Measurements from ENCODE around the gene ZFAND3. TPM values are rescaled to one million over a fixed set of nuclear protein-coding genes. Genes with fewer than 3 reads are reported as not detected.
A peak's percentile ranks its signal among the peaks of the same experiment; 100 is the strongest.
"Not testable (repeated sequence)": the region's sequence is repeated elsewhere in the genome, so short reads cannot be mapped to it uniquely, and the experiment has no call there.

The ZFAND3 gene
- total RNA-seq, 1 donor from 2014 or later = 131 TPM

- H3K4me3 Mint-ChIP-seq (ENCODE audit: unreplicated experiment) = peak overlapping the region; percentile 18
- Histone ChIP-seq H4K20me1 (ENCODE audit: insufficient read depth, low read length) (peaks cover 96% of the 10 kb centered on the region), H3K4me2 (ENCODE audit: low read length) (no peak overlapping the region), H3K9ac (ENCODE audit: low read length) (no peak overlapping the region), H3K9me3 (ENCODE audit: insufficient read depth, low read depth, low read length) (no peaks in the 10 kb centered on the region), H3K4me1 (ENCODE audit: insufficient read depth, low read length) (peaks cover 16% of the 10 kb centered on the region), H3K4me3 (ENCODE audit: insufficient read depth, low read depth, low read length) (no peak overlapping the region), H2AFZ (ENCODE audit: low read depth, low read length) (no peak overlapping the region), H3K79me2 (ENCODE audit: insufficient read depth, low read length) (peaks cover 97% of the 10 kb centered on the region), H3K27me3 (ENCODE audit: insufficient read depth, low read length) (no peaks in the 10 kb centered on the region), H3K36me3 (ENCODE audit: insufficient read depth, low read length) (no peaks in the 10 kb centered on the region), H3K27ac (ENCODE audit: low read depth, low read length) (no peak overlapping the region)
- no peak for TF ChIP-seq EZH2 (IDR thresholded peaks at IDR 0.05; ENCODE audit: insufficient read depth, low read length)
- TF ChIP-seq CTCF (IDR thresholded peaks at IDR 0.05; ENCODE audit: insufficient read depth, low read depth, low read length) = no peak
- peaks cover 7% of the 10 kb centered on the region for H3K36me3 Mint-ChIP-seq (ENCODE audit: low read depth, unreplicated experiment)
- FAIRE-seq (no peak), DNase-seq (ENCODE audit: low read depth) (no peak)
- H3K27me3 Mint-ChIP-seq (ENCODE audit: low read depth, unreplicated experiment) = no peaks in the 10 kb centered on the region
- no peak overlapping the region for H3K27ac Mint-ChIP-seq (ENCODE audit: unreplicated experiment)
- H3K9me3 Mint-ChIP-seq (ENCODE audit: unreplicated experiment) = no peaks in the 10 kb centered on the region
- peaks cover 35% of the 10 kb centered on the region for H3K4me1 Mint-ChIP-seq (ENCODE audit: low read depth, unreplicated experiment)
Measured at GRCh38 chr6:37877373-37878149, 58.0 kb downstream of the ZFAND3 start.

- H3K4me2 ChIP-seq (ENCODE audit: low read length) = no peak overlapping the region
- Mint-ChIP-seq H3K4me1 (ENCODE audit: low read depth, unreplicated experiment) (peaks cover 42% of the 10 kb centered on the region), H3K27ac (ENCODE audit: unreplicated experiment) (no peak overlapping the region), H3K9me3 (ENCODE audit: unreplicated experiment) (no peaks in the 10 kb centered on the region), H3K4me3 (ENCODE audit: unreplicated experiment) (no peak overlapping the region), H3K36me3 (ENCODE audit: low read depth, unreplicated experiment) (peaks cover 7% of the 10 kb centered on the region), H3K27me3 (ENCODE audit: low read depth, unreplicated experiment) (no peaks in the 10 kb centered on the region)
- FAIRE-seq (no peak), DNase-seq (ENCODE audit: low read depth) (peak; percentile 37)
- H3K4me1 ChIP-seq (ENCODE audit: insufficient read depth, low read length) = peaks cover 22% of the 10 kb centered on the region
- peaks cover 97% of the 10 kb centered on the region for H3K79me2 ChIP-seq (ENCODE audit: insufficient read depth, low read length)
- H3K36me3 ChIP-seq (ENCODE audit: insufficient read depth, low read length) = no peaks in the 10 kb centered on the region
- TF ChIP-seq EZH2 (IDR thresholded peaks at IDR 0.05; ENCODE audit: insufficient read depth, low read length) (no peak), CTCF (IDR thresholded peaks at IDR 0.05; ENCODE audit: insufficient read depth, low read depth, low read length) (no peak)
- H3K9ac ChIP-seq (ENCODE audit: low read length) = no peak overlapping the region
- no peak overlapping the region for H2AFZ ChIP-seq (ENCODE audit: low read depth, low read length)
- H3K9me3 ChIP-seq (ENCODE audit: insufficient read depth, low read depth, low read length) = no peaks in the 10 kb centered on the region
- H3K27me3 ChIP-seq (ENCODE audit: insufficient read depth, low read length) = no peaks in the 10 kb centered on the region
- H4K20me1 ChIP-seq (ENCODE audit: insufficient read depth, low read length) = peaks cover 96% of the 10 kb centered on the region
- no peak overlapping the region for H3K4me3 ChIP-seq (ENCODE audit: insufficient read depth, low read depth, low read length)
- no peak overlapping the region for H3K27ac ChIP-seq (ENCODE audit: low read depth, low read length)
Measured at GRCh38 chr6:37878150-37878710, 58.7 kb downstream of the ZFAND3 start.

GRCh38 chr6:37880602-37881001 lies 61.1 kb downstream of the ZFAND3 start:
- H3K79me2 ChIP-seq (ENCODE audit: insufficient read depth, low read length) = peaks cover 94% of the 10 kb centered on the region
- not testable (repeated sequence) for H3K27me3 Mint-ChIP-seq (ENCODE audit: low read depth, unreplicated experiment)

More at GRCh38 chr6:37880602-37881001, 61.1 kb downstream of the ZFAND3 start:
- not testable (repeated sequence) for H3K27ac Mint-ChIP-seq (ENCODE audit: unreplicated experiment); H3K36me3 Mint-ChIP-seq (ENCODE audit: low read depth, unreplicated experiment); H3K27me3 ChIP-seq (ENCODE audit: insufficient read depth, low read length); H3K4me3 Mint-ChIP-seq (ENCODE audit: unreplicated experiment); H3K9me3 ChIP-seq (ENCODE audit: insufficient read depth, low read depth, low read length); H3K27ac ChIP-seq (ENCODE audit: low read depth, low read length); H2AFZ ChIP-seq (ENCODE audit: low read depth, low read length); H3K9me3 Mint-ChIP-seq (ENCODE audit: unreplicated experiment); H3K9ac ChIP-seq (ENCODE audit: low read length); H3K4me3 ChIP-seq (ENCODE audit: insufficient read depth, low read depth, low read length); H3K36me3 ChIP-seq (ENCODE audit: insufficient read depth, low read length); H3K4me2 ChIP-seq (ENCODE audit: low read length); FAIRE-seq; DNase-seq (ENCODE audit: low read depth)
- Histone ChIP-seq H3K4me1 (ENCODE audit: insufficient read depth, low read length) (peaks cover 23% of the 10 kb centered on the region), H4K20me1 (ENCODE audit: insufficient read depth, low read length) (peaks cover 92% of the 10 kb centered on the region)
- H3K4me1 Mint-ChIP-seq (ENCODE audit: low read depth, unreplicated experiment) = peaks cover 51% of the 10 kb centered on the region

Measured in astrocyte (in vitro differentiated cells and primary cell).